Right lobe of liver (tissue), 6 donors: ENCODE measurements around the gene PCDHB10. TPM values are rescaled to one million over a fixed set of nuclear protein-coding genes. Genes with fewer than 3 reads are reported as not detected.

ENCODE experiments used
- ATAC-seq, 4 donors: fragments of 200-7000 bp; cut with Tn5 transposase; one replicate each; pipeline ENCODE4 v1.9.1; 2020; ENCODE audit warnings: mild to moderate bottlenecking in 4 of 4, moderate library complexity in 4 of 4
- DNase-seq, 3 donors: peaks; one replicate each; pipeline ENCODE4 v3.0.0-alpha.2; 2020
- H3K27ac ChIP-seq, 3 donors: fragments of 200-600 bp; one replicate each; pipeline ENCODE4 v1.8.0; 2022
- H3K27me3 ChIP-seq, 2 donors: fragments of 200-600 bp; one replicate each; pipeline ENCODE4 v1.8.0; 2022
- H3K36me3 ChIP-seq, 4 donors: fragments of 200-600 bp; sonication (generic) in 1 of 4; one replicate each; pipeline versions ENCODE4 v1.5.1 to v1.8.0; 2017 to 2022; ENCODE audit warnings: control low read depth in 1 of 4
- H3K4me1 ChIP-seq, 4 donors: fragments of 200-600 bp; sonication (generic) in 1 of 4; one replicate each; pipeline versions ENCODE4 v1.5.1 to v1.8.0; 2017 to 2022; ENCODE audit warnings: control low read depth in 1 of 4
- H3K4me3 ChIP-seq, 3 donors: fragments of 200-600 bp; one replicate each; pipeline ENCODE4 v1.8.0; 2022
- H3K9me3 ChIP-seq, 4 donors: fragments of 200-600 bp; sonication (generic) in 1 of 4; one replicate each; pipeline versions ENCODE4 v1.5.1 to v1.8.0; 2017 to 2022; ENCODE audit warnings: control low read depth in 1 of 4
- CTCF ChIP-seq, 4 donors: fragments of 200-600 bp in 3 of 4; fragments of 450-650 bp in 1 of 4; IDR thresholded peaks; one replicate each; pipeline versions ENCODE4 v1.5.1 to v1.8.0; 2016 to 2022; ENCODE audit warnings: antibody characterized with exemption in 4 of 4, mild to moderate bottlenecking in 2 of 4
- POLR2A ChIP-seq: fragments of 450-650 bp; IDR thresholded peaks from one replicate; pipeline ENCODE4 v1.6.1; 2017; ENCODE audit warnings: antibody characterized with exemption, mild to moderate bottlenecking
- WGBS: methylation state at CpG from one replicate; pipeline ENCODE4 v1.1.6; 2018; ENCODE audit warnings: low coverage, low lambda C conversion rate; ENCODE audit not compliant: insufficient coverage; ENCODE audit errors: missing lambda C conversion rate; 5-methylcytosine and 5-hydroxymethylcytosine counted together
- intact Hi-C, 2 donors: fragments of 100-400 bp; cut with DNase I; formaldehyde crosslinking; loops; one replicate each; pipeline versions ENCODE4 v1.11.2 to v1.14.1; 2022
- total RNA-seq, 6 experiments: library from RNA; depleted of rRNA in 2 of 6; stranded (reverse); fragments of >200 nt in 2 of 6; fragmentation: NEBNext Ultra II Directional in 3 of 6; extraction: Animal tissue kit (Norgen Biotek cat#: 25700) in 3 of 6; gene quantifications; one replicate each; pipeline versions ENCODE4 v1.1.0 to v1.2.4, GENCODE V29; 2016 to 2023
- donor health status: DM: no; HTN: yes; CAD: no.
- donor health status: DM: no; HTN: no; CAD: no.
- donor health status: DM: no; HTN: no; CAD: no.
- donor health status: DM: no; HTN: yes; CAD: no.
- donor health status: DM: no; HTN: yes; CAD: no.

PCDHB10 gene
- total RNA-seq, 6 experiments from 2014 or later = 0.09 to 0.23 (median 0.12) TPM; not detected in 1

DNA sequence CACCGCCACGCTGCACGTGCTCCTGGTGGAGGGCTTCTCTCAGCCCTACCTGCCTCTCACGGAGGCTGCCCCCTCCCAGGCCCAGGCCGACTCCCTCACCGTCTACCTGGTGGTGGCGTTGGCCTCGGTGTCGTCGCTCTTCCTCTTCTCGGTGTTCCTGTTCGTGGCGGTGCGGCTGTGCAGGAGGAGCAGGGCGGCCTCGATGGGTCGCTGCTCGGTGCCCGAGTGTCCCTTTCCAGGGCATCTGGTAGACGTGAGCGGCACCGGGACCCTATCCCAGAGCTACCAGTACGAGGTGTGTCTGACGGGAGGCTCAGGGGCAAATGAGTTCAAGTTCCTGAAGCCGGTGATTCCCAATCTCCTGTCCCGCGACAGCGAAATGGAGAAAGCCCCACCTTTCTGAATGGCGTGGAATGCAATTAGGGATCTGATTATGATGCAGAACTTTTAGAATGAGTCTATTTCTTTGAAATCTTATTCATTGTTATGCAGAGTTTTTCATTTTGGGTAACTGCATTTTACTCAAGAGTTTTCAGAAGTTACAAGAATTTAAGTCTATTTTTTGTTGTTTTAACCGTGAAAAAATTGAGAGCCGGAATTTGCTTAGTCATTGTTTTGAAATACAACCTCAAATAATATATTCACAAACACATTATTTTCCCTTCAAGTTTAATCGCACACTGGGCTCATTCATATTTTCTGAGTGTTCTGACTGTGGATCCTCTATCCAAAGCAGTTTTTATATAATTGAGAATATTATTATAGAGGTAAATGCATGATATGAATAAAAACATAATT is 44.6 kb downstream of the PCDHB10 start:
- no peak overlapping the region for H3K27ac ChIP-seq
- H3K27me3 ChIP-seq = no peaks in the 10 kb centered on the region
- DNase-seq (no peak), ATAC-seq (no peak)
- H3K4me1 ChIP-seq = no peaks in the 10 kb centered on the region
- TF ChIP-seq CTCF (IDR thresholded peaks at IDR 0.05) = no peak
- no peak for TF ChIP-seq POLR2A
- WGBS = 31% methylated on average over 13 of the region's 32 CpGs
- peaks cover 0 to 13% (median 7%) of the 10 kb centered on the region in 4 donors for H3K9me3 ChIP-seq
- no peaks in the 10 kb centered on the region for H3K36me3 ChIP-seq
- no peak overlapping the region for H3K4me3 ChIP-seq
- intact Hi-C loops = no loop called here

DNA sequence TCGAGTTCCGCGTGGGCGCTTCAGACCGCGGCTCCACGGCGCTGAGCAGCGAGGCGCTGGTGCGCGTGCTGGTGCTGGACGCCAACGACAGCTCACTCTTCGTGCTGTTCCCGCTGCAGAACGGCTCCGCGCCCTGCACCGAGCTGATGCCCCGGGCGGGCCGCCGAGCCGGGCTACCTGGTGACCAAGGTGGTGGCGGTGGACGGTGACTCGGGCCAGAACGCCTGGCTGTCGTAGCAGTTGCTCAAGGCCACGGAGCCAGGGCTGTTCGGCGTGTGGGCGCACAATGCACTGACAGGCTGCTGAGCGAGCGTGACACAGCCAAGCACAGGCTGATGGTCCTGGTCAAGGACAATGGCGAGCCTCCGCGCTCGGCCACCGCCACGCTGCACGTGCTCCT is 49.3 kb downstream of the PCDHB10 start:
- Histone ChIP-seq H3K27me3 (no peaks in the 10 kb centered on the region), H3K27ac (no peak overlapping the region), H3K36me3 (no peaks in the 10 kb centered on the region), H3K4me1 (no peaks in the 10 kb centered on the region), H3K9me3 (peaks cover 0 to 7% (median 7%) of the 10 kb centered on the region in 4 donors), H3K4me3 (no peak overlapping the region)
- no peak for DNase-seq
- intact Hi-C loops = loop anchor here in 1 of 2 donors (10.0 kb wide), 1 partner anchor 173 kb away; the partner anchor contains the start of genes PCDHGA10 and PCDHGB7
- TF ChIP-seq CTCF (IDR thresholded peaks at IDR 0.05) (no peak), POLR2A (no peak)
- ATAC-seq = no peak
- no CpG with 5 or more reads among the region's 43 CpGs for WGBS

Other genes with a start within 250 kb of the PCDHB10 start
- gene PCDHAC2, start 225.9 kb upstream of the PCDHB10 start, total RNA-seq = 1 to 10 TPM in 3 of 6 experiments, under 1 TPM in 3; 0.68 to 2.2 (median 1.3) TPM
- gene PCDHB1, start 141.0 kb upstream of the PCDHB10 start, total RNA-seq = not detected
- gene PCDHB2, start 97.7 kb upstream of the PCDHB10 start, total RNA-seq = under 1 TPM in 3 of 6 experiments, not detected in 3; 0.11 to 0.19 (median 0.14) TPM
- gene PCDHB3, start 91.9 kb upstream of the PCDHB10 start, total RNA-seq = under 1 TPM in 3 of 6 experiments, not detected in 3; 0.07 to 0.31 (median 0.30) TPM
- under 1 TPM; 0.10 to 0.35 (median 0.20) TPM for gene PCDHB4, start 70.5 kb upstream of the PCDHB10 start, total RNA-seq
- gene PCDHB5, start 57.1 kb upstream of the PCDHB10 start, total RNA-seq = 1 to 10 TPM in 1 of 6 experiments, under 1 TPM in 5; 0.18 to 1.2 (median 0.45) TPM
- under 1 TPM in 4 of 6 experiments, not detected in 2; 0.06 to 0.16 (median 0.12) TPM for gene PCDHB6, start 42.3 kb upstream of the PCDHB10 start, total RNA-seq
- gene PCDHB7, start 19.7 kb upstream of the PCDHB10 start, total RNA-seq = under 1 TPM; 0.07 to 0.31 (median 0.13) TPM
- under 1 TPM in 4 of 6 experiments, not detected in 2; 0.12 to 0.49 (median 0.19) TPM for gene PCDHB8, start 14.6 kb upstream of the PCDHB10 start, total RNA-seq
- under 1 TPM; 0.17 to 0.51 (median 0.34) TPM for gene PCDHB16, start 10.0 kb upstream of the PCDHB10 start, total RNA-seq
- gene PCDHB9, start 5.2 kb upstream of the PCDHB10 start, total RNA-seq = under 1 TPM in 5 of 6 experiments, not detected in 1; 0.07 to 0.51 (median 0.21) TPM
- under 1 TPM in 5 of 6 experiments, not detected in 1; 0.06 to 0.44 (median 0.19) TPM for gene PCDHB11, start 7.3 kb downstream of the PCDHB10 start, total RNA-seq
- gene PCDHB12, start 16.4 kb downstream of the PCDHB10 start, total RNA-seq = 1 to 10 TPM in 1 of 6 experiments, under 1 TPM in 4, not detected in 1; 0.27 to 1.1 (median 0.33) TPM
- under 1 TPM; 0.25 to 1.00 (median 0.49) TPM for gene PCDHB13, start 21.6 kb downstream of the PCDHB10 start, total RNA-seq
- 1 to 10 TPM in 1 of 6 experiments, under 1 TPM in 5; 0.44 to 1.0 (median 0.86) TPM for gene PCDHB14, start 31.0 kb downstream of the PCDHB10 start, total RNA-seq
- under 1 TPM; 0.37 to 0.83 (median 0.63) TPM for gene PCDHB15, start 53.0 kb downstream of the PCDHB10 start, total RNA-seq
- under 1 TPM in 1 of 6 experiments, not detected in 5; 0.31 TPM for gene SLC25A2, start 111.7 kb downstream of the PCDHB10 start, total RNA-seq
- gene TAF7, start 128.4 kb downstream of the PCDHB10 start, total RNA-seq = 10 to 100 TPM; 17.7 to 37.9 (median 22.3) TPM
- under 1 TPM in 5 of 6 experiments, not detected in 1; 0.04 to 0.18 (median 0.12) TPM for gene PCDHGA1, start 138.2 kb downstream of the PCDHB10 start, total RNA-seq
- under 1 TPM; 0.49 to 0.88 (median 0.57) TPM for gene PCDHGA2, start 146.4 kb downstream of the PCDHB10 start, total RNA-seq
- gene PCDHGA3, start 151.5 kb downstream of the PCDHB10 start, total RNA-seq = 1 to 10 TPM in 2 of 6 experiments, under 1 TPM in 4; 0.51 to 1.8 (median 0.76) TPM
- 1 to 10 TPM in 1 of 6 experiments, under 1 TPM in 5; 0.37 to 1.2 (median 0.52) TPM for gene PCDHGB1, start 157.7 kb downstream of the PCDHB10 start, total RNA-seq
- 1 to 10 TPM in 2 of 6 experiments, under 1 TPM in 4; 0.39 to 1.8 (median 0.73) TPM for gene PCDHGA4, start 162.7 kb downstream of the PCDHB10 start, total RNA-seq
- gene PCDHGB2, start 167.6 kb downstream of the PCDHB10 start, total RNA-seq = 1 to 10 TPM in 5 of 6 experiments, under 1 TPM in 1; 0.51 to 2.8 (median 1.4) TPM
- 1 to 10 TPM in 1 of 6 experiments, under 1 TPM in 5; 0.32 to 1.2 (median 0.57) TPM for gene PCDHGA5, start 171.8 kb downstream of the PCDHB10 start, total RNA-seq
- gene PCDHGB3, start 177.9 kb downstream of the PCDHB10 start, total RNA-seq = 1 to 10 TPM in 3 of 6 experiments, under 1 TPM in 3; 0.56 to 1.8 (median 1.2) TPM
- gene PCDHGA6, start 181.5 kb downstream of the PCDHB10 start, total RNA-seq = 1 to 10 TPM in 3 of 6 experiments, under 1 TPM in 3; 0.56 to 1.3 (median 0.89) TPM
- gene PCDHGA7, start 190.4 kb downstream of the PCDHB10 start, total RNA-seq = under 1 TPM; 0.37 to 0.99 (median 0.76) TPM
- 1 to 10 TPM; 1.6 to 5.5 (median 2.4) TPM for gene PCDHGB4, start 195.3 kb downstream of the PCDHB10 start, total RNA-seq
- under 1 TPM; 0.27 to 0.88 (median 0.50) TPM for gene PCDHGA8, start 200.3 kb downstream of the PCDHB10 start, total RNA-seq
- 1 to 10 TPM; 3.0 to 6.8 (median 4.0) TPM for gene PCDHGB5, start 205.6 kb downstream of the PCDHB10 start, total RNA-seq
- 1 to 10 TPM; 1.0 to 2.5 (median 1.3) TPM for gene PCDHGA9, start 210.4 kb downstream of the PCDHB10 start, total RNA-seq
- gene PCDHGB6, start 215.7 kb downstream of the PCDHB10 start, total RNA-seq = 1 to 10 TPM; 1.9 to 5.0 (median 2.9) TPM
- gene PCDHGA10, start 220.6 kb downstream of the PCDHB10 start, total RNA-seq = 1 to 10 TPM; 1.5 to 4.6 (median 2.8) TPM
- 1 to 10 TPM; 1.2 to 3.7 (median 2.7) TPM for gene PCDHGB7, start 225.3 kb downstream of the PCDHB10 start, total RNA-seq
- 1 to 10 TPM in 3 of 6 experiments, under 1 TPM in 3; 0.81 to 1.7 (median 1.1) TPM for gene PCDHGA11, start 228.7 kb downstream of the PCDHB10 start, total RNA-seq
- gene PCDHGA12, start 238.2 kb downstream of the PCDHB10 start, total RNA-seq = 1 to 10 TPM in 4 of 6 experiments, under 1 TPM in 2; 0.73 to 1.6 (median 1.3) TPM